NAMALWA (cell line): Measurements from ENCODE around the gene KLRG1.

Source experiments
- DNase-seq: peaks from one replicate; pipeline ENCODE4 v3.0.0-alpha.2; 2015; ENCODE audit warnings: low spot score

Gene KLRG1

DNA sequence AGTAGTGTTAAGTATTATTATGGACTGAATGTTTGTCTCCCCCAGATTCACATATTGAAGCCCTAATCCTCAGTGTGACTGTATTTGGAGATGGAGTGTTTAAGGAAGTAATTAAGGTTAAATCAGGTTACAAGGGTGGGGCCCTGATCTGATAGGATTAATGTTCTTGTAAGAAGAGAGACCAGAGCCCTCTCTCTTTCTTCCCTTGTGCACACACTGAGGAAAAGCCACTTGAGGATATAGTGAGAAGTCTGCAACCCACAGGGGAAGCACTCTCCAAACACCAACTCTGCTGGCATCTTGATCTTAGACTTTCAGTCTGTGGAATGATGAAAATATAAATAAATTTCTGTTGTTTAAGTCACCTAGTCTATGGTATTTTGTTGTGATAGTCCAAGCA is 2.2 kb upstream of the KLRG1 start:
- DNase-seq, result no peak

- DNase-seq, result no peak
Observed at GRCh38 chr12:8987685-8988084, 1.7 kb upstream of the KLRG1 start.

- no peak for DNase-seq
Observed at GRCh38 chr12:8991371-8992345, 2.3 kb downstream of the KLRG1 start.

GRCh38 chr12:8993827-8994226 is 4.5 kb downstream of the KLRG1 start:
- no peak for DNase-seq

DNA sequence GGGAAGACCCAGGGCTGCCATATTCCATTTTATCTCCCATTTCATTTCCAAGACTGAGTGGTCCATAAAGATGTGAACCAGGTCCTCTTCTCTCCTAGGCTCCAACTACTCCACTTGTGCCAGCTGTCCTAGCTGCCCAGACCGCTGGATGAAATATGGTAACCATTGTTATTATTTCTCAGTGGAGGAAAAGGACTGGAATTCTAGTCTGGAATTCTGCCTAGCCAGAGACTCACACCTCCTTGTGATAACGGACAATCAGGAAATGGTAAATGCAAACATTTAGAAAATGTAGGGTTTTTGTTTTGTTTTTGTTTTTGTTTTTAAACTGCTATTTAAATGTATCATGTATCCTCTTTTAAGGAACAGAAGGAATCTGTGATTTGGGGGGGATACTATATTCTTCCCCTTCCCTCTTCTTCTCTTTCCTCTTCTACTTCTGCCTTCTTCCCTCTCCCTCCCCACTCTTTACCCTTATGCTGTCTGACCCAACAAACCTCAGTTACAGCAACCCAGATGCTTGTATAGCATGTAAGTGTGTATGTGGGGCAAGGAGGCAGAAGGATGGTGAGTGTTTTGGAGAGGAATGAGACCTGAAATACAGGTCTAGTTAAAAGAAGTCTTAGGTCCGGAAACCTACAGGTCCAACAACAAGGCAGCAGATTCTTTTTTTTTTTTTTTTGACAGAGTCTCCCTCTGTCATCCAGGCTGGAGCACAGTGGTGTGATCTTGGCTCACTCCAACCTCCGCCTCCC is 5.9 kb downstream of the KLRG1 start:
- DNase-seq, result no peak

DNA sequence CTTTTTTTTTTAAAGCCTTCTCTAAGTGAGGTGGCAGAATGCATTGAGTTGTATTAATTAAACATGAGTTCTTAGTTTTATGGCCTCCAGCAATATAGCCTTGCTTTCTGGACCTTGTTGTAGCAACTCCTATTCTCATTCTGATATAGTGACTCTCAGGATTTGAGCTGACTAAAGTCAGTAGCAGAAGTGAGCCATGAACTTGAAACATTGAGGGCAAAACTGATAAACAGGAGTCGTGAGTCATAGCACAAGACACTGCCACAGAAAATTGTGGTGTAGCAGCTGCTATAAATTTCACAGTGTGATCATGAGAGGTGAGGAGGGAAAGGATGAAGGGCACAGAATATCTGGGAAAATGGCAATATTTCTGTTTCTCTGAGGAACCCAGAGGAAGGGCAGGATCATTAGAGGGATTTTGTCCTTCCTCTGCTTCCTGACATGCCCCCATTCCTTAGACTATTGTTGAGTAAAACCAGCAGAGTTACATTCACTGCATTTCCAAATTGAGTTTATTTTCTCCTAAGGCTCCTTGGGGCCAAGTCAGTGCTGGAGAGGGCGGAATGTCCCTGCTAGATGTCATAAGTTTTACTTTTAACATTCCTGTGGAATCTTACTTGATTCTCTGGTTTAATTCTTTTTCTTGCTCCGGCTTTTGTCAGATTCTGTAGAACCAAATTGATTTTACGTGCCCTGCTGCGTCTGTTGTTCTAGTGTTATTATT is 7.5 kb downstream of the KLRG1 start:
- DNase-seq, result no peak

DNA sequence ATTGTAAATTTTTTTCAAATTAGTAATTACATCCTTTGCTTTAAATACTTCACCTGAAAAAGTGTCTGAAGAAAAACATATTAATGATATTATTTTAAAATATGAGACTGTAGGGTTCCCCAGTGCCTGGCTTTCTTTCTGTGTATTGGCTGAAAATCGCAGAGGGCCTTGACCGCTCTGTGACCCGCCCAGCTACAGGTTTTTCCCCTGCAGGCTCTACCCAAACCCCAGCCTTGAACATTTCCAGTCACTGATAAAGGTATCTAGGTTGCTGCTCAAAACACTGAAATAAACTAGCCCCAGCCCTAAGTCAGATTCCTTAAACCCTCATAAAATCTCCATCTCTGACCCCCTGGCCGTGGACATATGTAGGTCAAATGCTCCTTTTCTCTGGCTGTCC is 11.9 kb downstream of the KLRG1 start:
- no peak for DNase-seq

GRCh38 chr12:9002335-9002734 is 13.0 kb downstream of the KLRG1 start:
- no peak for DNase-seq

DNA sequence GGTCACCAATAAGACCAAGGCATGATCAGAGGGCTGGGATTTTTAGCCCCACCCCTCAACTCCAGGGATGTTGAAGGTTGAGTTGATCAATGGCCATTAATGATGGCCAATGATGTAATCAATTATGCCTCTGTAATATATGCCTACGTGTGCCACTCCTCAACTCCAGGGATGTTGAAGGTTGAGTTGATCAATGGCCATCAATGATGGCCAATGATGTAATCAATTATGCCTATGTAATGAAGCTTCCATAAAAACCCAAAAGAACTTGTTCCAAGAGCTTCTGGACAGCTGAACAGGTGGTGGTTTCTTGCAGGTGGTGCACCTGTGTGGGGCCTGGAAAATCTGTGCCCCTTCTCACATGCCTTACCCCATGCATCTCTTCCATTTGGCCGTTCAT is 33.2 kb downstream of the KLRG1 start:
- DNase-seq, result no peak

- DNase-seq, result no peak
Observed at GRCh38 chr12:9024512-9024911, 35.2 kb downstream of the KLRG1 start.

DNA sequence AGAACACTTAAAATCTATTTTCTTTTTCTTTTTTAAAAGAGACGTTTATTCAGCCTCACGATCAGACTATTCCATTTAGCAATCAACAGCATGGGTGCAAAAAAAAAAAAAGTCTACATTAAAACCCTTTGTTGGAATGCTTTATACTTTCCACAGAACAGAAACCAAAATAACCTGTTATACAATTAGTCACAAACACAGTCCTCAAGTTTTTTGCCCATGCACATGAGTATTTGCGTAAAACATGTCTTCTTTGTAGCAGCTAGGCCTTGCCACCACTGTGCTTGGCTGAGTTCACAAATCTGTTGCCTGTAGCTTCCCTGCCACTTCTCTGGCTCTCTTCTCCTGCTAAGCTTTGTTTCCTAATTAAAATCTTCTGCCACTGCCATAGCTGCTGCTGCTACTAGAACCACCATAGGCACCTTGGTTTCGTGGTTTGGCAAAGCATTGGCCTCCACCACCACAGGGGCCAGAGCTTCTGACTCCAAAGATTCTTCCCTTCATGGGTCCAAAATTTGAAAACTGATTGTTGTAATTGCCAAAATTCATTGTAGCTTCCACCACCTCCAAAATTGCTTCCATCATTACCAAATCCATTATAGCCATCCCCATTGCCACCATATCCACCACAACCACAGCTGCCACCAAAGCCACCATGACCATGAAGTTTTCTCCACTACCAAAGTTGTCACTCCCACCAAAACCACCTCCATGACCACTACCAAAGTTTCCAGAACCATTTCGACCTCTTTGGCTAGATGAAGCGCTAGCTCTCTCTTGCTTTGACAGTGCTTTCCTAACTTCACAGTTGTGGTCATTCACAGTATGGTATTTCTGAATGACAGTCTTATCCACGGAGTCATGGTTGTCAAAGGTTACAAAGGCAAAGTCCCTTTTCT is 38.1 kb downstream of the KLRG1 start:
- DNase-seq, result no peak

- DNase-seq, result no peak
Observed at GRCh38 chr12:9030776-9031175, 41.4 kb downstream of the KLRG1 start.

GRCh38 chr12:9032202-9032964 is 43.0 kb downstream of the KLRG1 start:
- no peak for DNase-seq

DNA sequence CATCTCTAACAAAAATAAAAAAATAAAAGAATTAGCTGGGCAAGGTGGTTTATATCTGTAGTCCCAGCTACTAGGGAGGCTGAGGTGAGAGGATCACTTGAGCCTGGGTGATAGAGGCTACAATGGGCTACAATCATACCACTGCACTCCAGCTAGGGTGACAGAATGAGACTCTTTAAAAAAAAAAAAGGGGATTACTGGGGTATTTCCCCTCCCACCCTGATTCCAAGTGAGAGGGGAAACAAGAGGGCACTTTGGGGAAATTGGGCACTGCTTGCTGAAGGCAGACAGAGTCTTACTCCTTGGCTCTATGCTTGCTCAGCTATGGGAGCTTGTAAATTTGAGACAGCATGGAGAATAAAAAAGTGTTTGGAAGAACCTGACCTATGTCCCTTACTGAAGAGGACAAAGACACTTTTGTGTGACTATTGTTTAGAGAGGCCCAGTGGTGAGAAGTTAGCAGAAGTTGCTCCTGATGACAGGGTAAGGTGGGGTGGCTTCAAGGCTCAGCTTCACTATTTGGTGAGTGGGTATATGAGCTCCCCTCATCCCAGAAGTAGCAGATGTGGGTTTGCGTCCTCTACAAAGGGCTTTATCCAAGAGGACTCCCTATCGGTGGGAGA is 44.0 kb downstream of the KLRG1 start:
- no peak for DNase-seq

DNA sequence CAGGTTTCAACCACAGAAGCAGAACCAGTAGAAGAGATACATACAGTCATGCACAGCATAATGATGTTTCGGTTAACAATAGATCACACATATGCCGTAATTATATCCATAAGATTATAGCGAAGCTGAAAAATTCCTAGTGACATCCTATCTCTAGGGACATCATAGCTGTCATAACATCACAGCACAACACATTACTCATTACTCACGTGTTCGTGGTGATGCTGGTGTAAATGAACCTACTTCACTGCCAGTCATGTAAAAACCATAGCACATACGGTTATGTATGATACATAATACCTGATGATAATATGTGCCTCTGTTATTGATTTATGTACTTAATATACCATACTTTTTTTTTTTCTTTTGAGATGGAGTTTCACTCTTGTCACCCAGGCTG is 44.7 kb downstream of the KLRG1 start:
- no peak for DNase-seq

DNA sequence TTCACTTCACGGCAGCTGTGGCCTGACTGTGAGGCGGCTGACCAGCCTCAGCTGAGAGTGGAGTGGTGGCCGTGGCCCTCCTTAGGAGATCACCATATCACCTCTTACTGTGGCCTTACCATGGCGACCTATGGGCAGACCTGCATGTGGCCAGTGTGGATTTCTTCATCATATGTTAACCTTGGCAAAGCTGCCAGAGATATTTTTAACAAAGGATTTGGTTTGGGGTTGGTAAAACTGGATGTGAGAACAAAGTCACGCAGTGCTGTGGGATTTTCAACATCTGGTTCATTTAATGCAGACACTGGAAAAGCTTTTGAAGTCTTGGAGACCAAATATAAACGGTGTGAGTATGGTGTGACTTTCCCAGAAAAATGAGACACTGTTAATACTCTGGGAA is 46.9 kb downstream of the KLRG1 start:
- no peak for DNase-seq

DNA sequence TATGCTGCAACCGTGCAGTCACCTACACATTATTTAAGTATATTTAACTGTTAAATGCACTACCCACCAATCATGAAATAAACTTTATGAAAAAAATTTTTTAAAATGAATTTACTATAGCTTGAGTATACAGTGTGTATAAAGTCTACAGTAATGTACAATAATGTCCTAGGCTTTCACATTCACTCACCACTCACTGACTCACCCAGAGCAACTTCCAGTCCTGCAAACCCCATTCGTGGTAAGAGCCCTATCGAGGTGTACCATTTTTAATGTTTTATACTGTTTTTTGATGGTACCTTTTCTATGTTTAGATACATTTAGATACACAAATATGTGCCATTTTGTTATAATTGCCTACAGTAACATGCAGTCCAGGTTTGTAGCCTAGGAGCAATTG is 48.1 kb downstream of the KLRG1 start:
- DNase-seq, result no peak

DNA sequence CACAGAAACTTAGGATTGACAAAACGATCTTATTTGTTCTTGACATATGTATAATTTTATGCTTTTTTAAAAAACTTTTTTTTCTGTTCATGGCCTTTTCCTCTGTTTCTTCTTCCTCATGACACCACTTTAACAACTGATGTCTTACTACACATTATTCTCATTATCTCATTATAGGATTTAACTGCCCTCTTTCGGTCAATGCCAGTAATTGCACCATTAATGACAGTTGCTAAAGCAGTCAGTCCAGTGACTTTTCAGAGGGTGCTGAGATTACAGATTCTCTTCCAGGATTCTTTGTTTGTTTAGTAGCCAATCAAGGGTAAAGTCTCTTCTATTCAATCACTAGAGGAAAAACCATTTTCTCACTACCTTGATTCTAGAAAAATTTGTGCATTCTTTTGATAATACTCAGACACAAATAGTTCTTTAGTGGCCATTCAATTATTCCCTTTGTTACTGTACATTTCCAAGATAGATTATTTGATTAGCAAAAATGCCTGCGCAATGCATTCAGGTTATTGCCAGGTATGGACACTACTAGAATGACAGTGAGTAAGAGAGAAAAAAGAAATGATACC is 50.1 kb downstream of the KLRG1 start:
- peak; percentile 82 for DNase-seq

DNA sequence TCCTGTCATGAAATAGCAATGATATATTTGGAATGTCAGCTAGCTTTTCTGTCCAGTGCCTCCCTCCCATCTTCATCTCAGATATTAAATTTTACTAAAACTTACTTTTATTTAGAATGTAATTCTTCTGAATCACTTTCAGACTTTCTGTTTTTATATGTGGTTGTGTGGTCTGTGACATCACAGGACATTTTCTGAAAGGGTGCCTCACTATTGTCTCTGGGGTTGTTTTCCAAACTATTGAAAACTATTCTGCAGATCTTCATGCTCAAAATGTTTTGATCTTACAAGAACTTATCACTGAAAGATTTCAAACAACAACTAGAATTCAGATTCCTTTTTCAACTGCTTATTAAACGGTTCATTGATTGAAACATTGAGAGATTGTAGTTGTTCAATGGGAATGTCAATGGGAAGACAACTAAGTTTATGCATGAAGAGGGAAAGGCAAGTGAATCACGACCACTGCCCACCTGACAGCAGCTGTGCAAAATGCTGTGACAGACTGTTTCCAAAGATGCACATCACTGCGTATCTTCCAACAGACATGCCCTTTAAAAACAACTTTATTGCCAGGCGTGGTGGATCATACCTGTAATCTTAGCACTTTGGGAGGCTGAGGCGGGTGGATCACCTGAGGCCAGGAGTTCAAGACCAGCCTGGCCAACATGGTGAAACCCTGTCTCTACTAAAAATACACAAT is 51.3 kb downstream of the KLRG1 start:
- DNase-seq, result no peak
